GM15510 (cell line): Measurements from ENCODE around the gene GRIK4.

Experiments used
- POLR2A ChIP-seq: IDR thresholded peaks from 3 replicates; pipeline ENCODE4 v1.6.1; 2011; ENCODE audit warnings: borderline replicate concordance; ENCODE audit not compliant: insufficient read length; ENCODE audit errors: extremely low read depth

GRIK4 gene

GRCh38 chr11:120952461-120953434, 441.2 kb downstream of the GRIK4 start:
- no peak for TF ChIP-seq POLR2A

GRCh38 chr11:120954381-120954780, 442.8 kb downstream of the GRIK4 start:
- no peak for TF ChIP-seq POLR2A

GRCh38 chr11:120956710-120957495, 445.4 kb downstream of the GRIK4 start:
- TF ChIP-seq POLR2A, result no peak

GRCh38 chr11:120958185-120958584, 446.6 kb downstream of the GRIK4 start:
- TF ChIP-seq POLR2A, result no peak

GRCh38 chr11:120959189-120959588, 447.6 kb downstream of the GRIK4 start:
- no peak for TF ChIP-seq POLR2A

- TF ChIP-seq POLR2A, result no peak
Measured at GRCh38 chr11:120964857-120965256, 453.3 kb downstream of the GRIK4 start.

GRCh38 chr11:120966840-120967239, 455.3 kb downstream of the GRIK4 start:
- no peak for TF ChIP-seq POLR2A

GRCh38 chr11:120969993-120970392, 458.4 kb downstream of the GRIK4 start:
- TF ChIP-seq POLR2A, result no peak

DNA sequence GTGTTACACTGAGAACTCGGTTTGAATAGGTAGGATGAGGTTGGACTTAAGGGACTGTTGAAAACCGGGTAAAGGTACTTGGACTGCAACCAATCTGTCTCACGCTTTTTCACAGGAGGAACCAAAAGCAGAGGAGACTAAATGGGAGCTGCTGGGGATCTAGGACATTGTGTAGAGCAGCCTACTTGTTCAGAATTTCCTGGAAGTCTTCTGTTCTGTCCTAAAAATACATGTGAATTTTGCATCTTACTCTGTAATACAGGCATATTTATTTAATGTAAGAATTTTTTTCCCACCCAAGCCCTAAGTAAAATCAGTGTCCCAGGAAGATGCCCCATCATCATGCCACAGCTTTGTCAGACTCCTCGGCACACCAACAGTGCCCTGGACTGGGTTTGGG, 460.3 kb downstream of the GRIK4 start:
- no peak for TF ChIP-seq POLR2A

DNA sequence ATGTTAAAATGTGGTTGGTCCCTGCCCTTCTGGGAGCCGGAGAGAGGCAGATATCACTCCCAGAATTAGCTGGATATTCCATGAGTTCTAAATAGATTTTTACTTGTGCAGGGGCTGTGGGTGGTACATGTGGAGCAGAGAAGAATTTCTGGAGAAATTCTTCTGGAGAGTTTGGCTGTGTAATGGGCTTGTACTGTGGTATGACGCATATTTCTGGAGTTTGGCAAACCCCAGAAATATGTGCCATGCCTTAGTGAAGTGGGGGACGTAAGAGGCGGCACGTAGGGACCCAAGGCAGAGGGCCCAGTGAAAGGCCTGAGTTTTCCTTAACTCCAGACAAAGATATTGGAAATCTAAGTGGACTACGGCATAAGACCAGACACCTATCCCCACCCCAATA, 461.1 kb downstream of the GRIK4 start:
- no peak for TF ChIP-seq POLR2A

GRCh38 chr11:120973501-120973900, 462.0 kb downstream of the GRIK4 start:
- TF ChIP-seq POLR2A, result no peak

DNA sequence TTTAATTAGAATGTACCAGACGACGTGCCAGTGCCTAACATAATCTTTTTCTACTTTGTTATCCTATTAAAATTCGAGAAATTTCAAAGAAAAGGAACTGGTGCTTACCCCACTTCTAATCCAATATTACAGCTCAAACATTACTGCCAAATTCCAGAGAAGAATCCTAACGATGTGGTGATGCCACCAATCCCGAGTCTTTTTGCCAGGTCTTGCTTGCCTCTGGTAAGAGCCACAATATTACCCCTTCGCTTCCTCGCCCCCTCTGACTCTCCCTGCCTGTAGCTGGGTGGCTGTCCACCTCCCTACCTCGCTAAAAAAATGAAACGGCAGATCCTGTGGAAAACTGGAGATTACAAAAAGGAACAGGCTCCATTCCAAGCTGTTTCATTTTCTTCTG, 462.9 kb downstream of the GRIK4 start:
- no peak for TF ChIP-seq POLR2A

DNA sequence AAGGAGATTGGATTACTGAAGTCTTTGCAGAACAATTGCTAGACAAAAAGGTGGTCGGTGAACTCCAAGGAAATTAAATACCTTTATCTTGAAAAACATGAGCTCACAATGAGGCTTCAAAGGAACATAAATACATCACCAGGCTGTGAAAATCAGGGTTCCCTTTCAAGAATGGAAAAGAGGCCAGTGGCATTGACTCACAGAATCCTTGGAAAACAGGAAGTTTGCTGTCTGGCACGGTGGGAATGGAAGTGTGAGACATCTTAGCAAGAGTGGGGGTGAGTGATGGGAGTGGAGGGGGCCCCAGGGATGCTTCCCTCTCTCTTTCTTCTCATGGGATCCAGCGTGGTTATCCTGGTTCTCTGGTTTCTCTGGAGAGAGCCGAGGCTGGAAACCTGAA, 463.4 kb downstream of the GRIK4 start:
- TF ChIP-seq POLR2A, result no peak

DNA sequence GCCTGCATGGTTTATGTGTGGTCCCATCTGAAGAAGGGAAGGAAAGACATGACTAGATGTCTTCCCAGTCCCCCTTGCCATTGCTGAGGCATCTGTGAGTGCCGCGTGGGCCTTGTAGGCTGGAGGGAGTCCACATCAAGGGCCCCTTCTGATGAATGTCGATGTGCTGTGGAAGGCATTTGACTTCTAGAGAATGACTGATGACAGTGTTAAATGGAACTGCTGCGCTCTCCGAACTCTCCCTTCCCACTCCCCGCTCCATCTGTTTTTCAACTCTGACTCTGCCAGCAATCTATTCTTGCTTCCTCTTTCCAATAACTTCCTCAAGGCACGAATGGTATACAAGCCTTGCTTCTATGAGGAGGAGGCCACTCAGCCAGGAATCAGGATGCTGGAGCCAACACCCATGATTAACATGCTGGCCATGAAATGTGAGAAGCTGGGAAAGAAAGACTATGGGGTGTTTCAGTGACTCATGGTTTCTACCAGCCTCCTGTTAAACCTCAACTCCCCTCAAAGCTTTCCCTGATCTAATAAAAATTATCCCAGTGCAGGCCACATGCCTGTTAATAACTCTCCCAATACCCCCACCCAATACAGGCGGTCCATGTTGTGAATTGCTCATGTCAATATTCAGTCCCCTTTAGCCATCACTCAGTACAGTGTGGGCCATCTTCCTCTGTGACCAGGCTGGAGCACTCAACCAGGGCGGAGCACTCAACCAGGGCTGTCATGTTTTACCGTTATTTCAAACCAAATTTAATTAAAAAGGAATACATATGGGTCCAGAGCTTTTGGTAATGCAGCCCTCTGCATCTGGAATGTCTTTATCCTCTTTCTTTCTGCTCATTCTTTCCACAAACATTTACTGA, 466.0 kb downstream of the GRIK4 start:
- no peak for TF ChIP-seq POLR2A
